Natural killer cell (primary cell): ENCODE data around the gene METTL16. TPM values are rescaled to one million over a fixed set of nuclear protein-coding genes. Genes with fewer than 3 reads are reported as not detected.
"Not testable (repeated sequence)": the region's sequence is repeated elsewhere in the genome, so short reads cannot be mapped to it uniquely, and the experiment has no call there.

Experiments
- ATAC-seq, 3 donors: fragments of 150-1000 bp in 2 of 3; fragments of 200-7000 bp in 1 of 3; cut with Tn5 transposase; 1 replicate in 1 of 3; 2 replicates in 2 of 3; pipeline ENCODE4 v1.10.0; 2021; ENCODE audit warnings: mild to moderate bottlenecking in 2 of 3, moderate library complexity in 2 of 3
- DNase-seq, 2 donors: peaks; one replicate each; pipeline versions ENCODE4 v3.0.0 to v3.0.0-alpha.2; 2013 to 2021; ENCODE audit warnings: mixed read lengths in 1 of 2
- H3K27ac ChIP-seq: one replicate; pipeline ENCODE4 v1.5.1; 2013; ENCODE audit warnings: mild to moderate bottlenecking, low read length
- H3K27me3 ChIP-seq: one replicate; pipeline ENCODE4 v1.6.1; 2013; ENCODE audit warnings: low read length; ENCODE audit not compliant: control insufficient read depth, insufficient read depth
- H3K36me3 ChIP-seq: one replicate; pipeline ENCODE4 v1.6.1; 2013; ENCODE audit warnings: low read length; ENCODE audit not compliant: control insufficient read depth, insufficient read depth
- H3K4me1 ChIP-seq: one replicate; pipeline ENCODE4 v1.6.1; 2013; ENCODE audit warnings: low read length; ENCODE audit not compliant: control insufficient read depth, insufficient read depth
- H3K4me3 ChIP-seq: one replicate; pipeline ENCODE4 v1.5.1; 2013; ENCODE audit warnings: low read length
- H3K9me3 ChIP-seq: one replicate; pipeline ENCODE4 v1.6.1; 2013; ENCODE audit warnings: low read length; ENCODE audit not compliant: control insufficient read depth, insufficient read depth
- H3K27ac Mint-ChIP-seq, 2 donors: one replicate each; pipeline ENCODE4 v1.8.0; 2022; ENCODE audit warnings: mild to moderate bottlenecking in 2 of 2, mixed read lengths in 2 of 2, moderate library complexity in 1 of 2
- H3K27me3 Mint-ChIP-seq, 2 donors: one replicate each; pipeline ENCODE4 v1.8.0; 2022; ENCODE audit warnings: low read depth in 2 of 2, mixed read lengths in 2 of 2
- H3K36me3 Mint-ChIP-seq: one replicate; pipeline ENCODE4 v1.8.0; 2022; ENCODE audit warnings: mixed read lengths
- H3K4me1 Mint-ChIP-seq, 2 donors: one replicate each; pipeline ENCODE4 v1.8.0; 2022; ENCODE audit warnings: mixed read lengths in 2 of 2
- H3K4me3 Mint-ChIP-seq: one replicate; pipeline ENCODE4 v1.8.0; 2022; ENCODE audit warnings: mild to moderate bottlenecking, moderate library complexity, mixed read lengths
- H3K9me3 Mint-ChIP-seq, 2 donors: one replicate each; pipeline ENCODE4 v1.8.0; 2022; ENCODE audit warnings: mixed read lengths in 2 of 2
- WGBS: methylation state at CpG from one replicate; pipeline ENCODE4 v1.1.7; 2013; ENCODE audit warnings: missing lambda C conversion rate; ENCODE audit not compliant: insufficient coverage; 5-methylcytosine and 5-hydroxymethylcytosine counted together
- intact Hi-C: fragments of 100-400 bp; cut with micrococcal nuclease; formaldehyde crosslinking; loops from one replicate; pipeline ENCODE4 v1.14.2; 2022
- total RNA-seq, 4 donors: library from RNA; stranded (reverse); fragments of 120-200 nt in 1 of 4; gene quantifications; one replicate each; pipeline versions ENCODE4 v1.2.3 to v1.2.4, GENCODE V29; 2013 to 2022
- TF ChIP-seq, protein P1 (sequence below): fragments of 200-600 bp; IDR thresholded peaks from one replicate; pipeline ENCODE4 v1.8.0; 2022; ENCODE audit warnings: antibody characterized with exemption

The METTL16 gene
- total RNA-seq, 3 donors from 2014 or later (not counting 1 experiment from before 2014, with no cell fraction given): 27.9 to 36.9 (median 32.0) TPM

DNA sequence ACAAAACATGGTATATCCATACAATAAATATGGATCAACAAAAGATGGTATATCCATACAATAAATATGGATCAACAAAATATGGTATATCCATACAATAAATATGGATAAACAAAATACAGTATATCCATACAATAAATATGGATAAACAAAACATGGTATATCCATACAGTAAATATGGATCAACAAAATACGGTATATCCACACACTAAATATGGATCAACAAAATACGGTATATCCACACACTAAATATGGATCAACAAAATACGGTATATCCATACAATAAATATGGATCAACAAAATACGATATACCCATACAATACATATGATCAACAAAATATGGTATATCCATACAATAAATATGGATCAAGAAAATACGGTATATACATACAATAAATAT lies 8.1 kb downstream of the METTL16 start:
- Mint-ChIP-seq H3K4me1 (peaks cover 21 to 28% of the 10 kb centered on the region in 2 donors), H3K27me3 (no peaks in the 10 kb centered on the region), H3K27ac (no peak overlapping the region), H3K4me3 (no peak overlapping the region), H3K9me3 (no peaks in the 10 kb centered on the region), H3K36me3 (no peaks in the 10 kb centered on the region)
- intact Hi-C loops: no loop called here
- TF ChIP-seq, protein P1, sequence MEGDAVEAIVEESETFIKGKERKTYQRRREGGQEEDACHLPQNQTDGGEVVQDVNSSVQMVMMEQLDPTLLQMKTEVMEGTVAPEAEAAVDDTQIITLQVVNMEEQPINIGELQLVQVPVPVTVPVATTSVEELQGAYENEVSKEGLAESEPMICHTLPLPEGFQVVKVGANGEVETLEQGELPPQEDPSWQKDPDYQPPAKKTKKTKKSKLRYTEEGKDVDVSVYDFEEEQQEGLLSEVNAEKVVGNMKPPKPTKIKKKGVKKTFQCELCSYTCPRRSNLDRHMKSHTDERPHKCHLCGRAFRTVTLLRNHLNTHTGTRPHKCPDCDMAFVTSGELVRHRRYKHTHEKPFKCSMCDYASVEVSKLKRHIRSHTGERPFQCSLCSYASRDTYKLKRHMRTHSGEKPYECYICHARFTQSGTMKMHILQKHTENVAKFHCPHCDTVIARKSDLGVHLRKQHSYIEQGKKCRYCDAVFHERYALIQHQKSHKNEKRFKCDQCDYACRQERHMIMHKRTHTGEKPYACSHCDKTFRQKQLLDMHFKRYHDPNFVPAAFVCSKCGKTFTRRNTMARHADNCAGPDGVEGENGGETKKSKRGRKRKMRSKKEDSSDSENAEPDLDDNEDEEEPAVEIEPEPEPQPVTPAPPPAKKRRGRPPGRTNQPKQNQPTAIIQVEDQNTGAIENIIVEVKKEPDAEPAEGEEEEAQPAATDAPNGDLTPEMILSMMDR: no peak
- Histone ChIP-seq H3K27ac (no peak overlapping the region), H3K4me3 (no peak overlapping the region), H3K27me3 (no peaks in the 10 kb centered on the region), H3K36me3 (peaks cover 24% of the 10 kb centered on the region), H3K4me1 (no peaks in the 10 kb centered on the region), H3K9me3 (no peaks in the 10 kb centered on the region)
- whole genome bisulfite sequencing: 100% methylated on average over 3 of the region's 5 CpGs
- ATAC-seq (no peak), DNase-seq (no peak)

DNA sequence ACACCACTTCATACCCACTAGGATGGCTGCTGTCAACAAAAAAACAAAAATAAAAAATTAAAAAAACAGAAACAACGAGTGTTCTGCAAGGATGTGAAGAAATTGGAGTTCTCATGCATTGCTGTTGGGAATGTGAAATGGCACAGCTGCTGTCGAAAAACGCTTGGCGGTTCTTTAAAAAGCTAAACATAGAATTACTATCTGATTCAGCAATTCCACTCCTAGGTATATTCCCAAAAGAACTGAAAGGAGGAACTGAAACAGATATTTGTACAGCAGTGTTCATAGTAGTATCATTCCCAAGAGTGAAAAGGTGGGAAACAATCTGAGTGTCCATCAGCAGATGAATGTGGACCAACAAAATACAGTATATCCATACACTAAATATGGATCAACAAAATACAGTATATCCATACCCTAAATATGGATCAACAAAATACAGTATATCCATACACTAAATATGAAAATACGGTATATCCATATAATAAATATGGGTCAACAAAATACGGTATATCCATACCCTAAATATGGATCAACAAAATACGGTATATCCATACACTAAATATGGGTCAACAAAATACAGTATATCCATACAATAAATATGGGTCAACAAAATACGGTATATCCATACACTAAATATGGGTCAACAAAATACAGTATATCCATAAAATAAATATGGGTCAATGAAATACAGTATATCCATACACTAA lies 8.7 kb downstream of the METTL16 start:
- 80% methylated on average over 1 of the region's 8 CpGs for WGBS
- Mint-ChIP-seq H3K27ac (no peak overlapping the region), H3K36me3 (no peaks in the 10 kb centered on the region), H3K4me1 (peaks cover 16 to 22% of the 10 kb centered on the region in 2 donors), H3K4me3 (no peak overlapping the region), H3K27me3 (no peaks in the 10 kb centered on the region), H3K9me3 (no peaks in the 10 kb centered on the region)
- ATAC-seq: no peak
- Histone ChIP-seq H3K36me3 (peaks cover 24% of the 10 kb centered on the region), H3K27ac (no peak overlapping the region), H3K4me3 (no peak overlapping the region), H3K9me3 (no peaks in the 10 kb centered on the region), H3K4me1 (no peaks in the 10 kb centered on the region), H3K27me3 (no peaks in the 10 kb centered on the region)
- TF ChIP-seq, protein P1: no peak
- DNase-seq: no peak
- intact Hi-C loops: no loop called here

DNA sequence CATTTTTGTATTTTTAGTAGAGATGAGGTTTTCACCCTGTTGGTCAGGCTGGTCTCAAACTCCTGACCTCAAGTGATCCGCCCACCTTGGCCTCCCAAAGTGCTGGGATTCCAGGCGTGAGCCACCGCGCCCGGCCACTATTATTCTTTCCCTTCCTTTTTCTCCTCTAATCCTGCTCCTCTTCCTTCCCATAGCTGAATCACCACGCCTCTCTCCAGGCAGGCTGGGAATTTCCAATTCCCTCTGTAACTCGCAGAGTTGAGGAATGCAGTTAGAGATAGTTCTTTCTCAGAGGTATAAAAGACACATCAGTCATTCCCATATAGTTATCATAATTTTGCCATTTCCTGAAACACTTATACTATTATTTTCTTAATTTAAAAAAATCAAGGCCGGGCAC lies 11.2 kb downstream of the METTL16 start:
- ATAC-seq: no peak
- Histone ChIP-seq H3K4me1 (no peaks in the 10 kb centered on the region), H3K27me3 (no peaks in the 10 kb centered on the region), H3K4me3 (no peak overlapping the region), H3K36me3 (peaks cover 28% of the 10 kb centered on the region), H3K27ac (no peak overlapping the region), H3K9me3 (no peaks in the 10 kb centered on the region)
- no peaks in the 10 kb centered on the region for H3K36me3 Mint-ChIP-seq
- H3K9me3 Mint-ChIP-seq: no peaks in the 10 kb centered on the region
- no peaks in the 10 kb centered on the region for H3K27me3 Mint-ChIP-seq
- H3K27ac Mint-ChIP-seq: no peak overlapping the region
- no peak overlapping the region for H3K4me3 Mint-ChIP-seq
- intact Hi-C loops: no loop called here
- DNase-seq: no peak
- TF ChIP-seq, protein P1: no peak
- 96% methylated on average over 7 of the region's 8 CpGs for WGBS
- peaks cover 9 to 16% of the 10 kb centered on the region in 2 donors for H3K4me1 Mint-ChIP-seq

DNA sequence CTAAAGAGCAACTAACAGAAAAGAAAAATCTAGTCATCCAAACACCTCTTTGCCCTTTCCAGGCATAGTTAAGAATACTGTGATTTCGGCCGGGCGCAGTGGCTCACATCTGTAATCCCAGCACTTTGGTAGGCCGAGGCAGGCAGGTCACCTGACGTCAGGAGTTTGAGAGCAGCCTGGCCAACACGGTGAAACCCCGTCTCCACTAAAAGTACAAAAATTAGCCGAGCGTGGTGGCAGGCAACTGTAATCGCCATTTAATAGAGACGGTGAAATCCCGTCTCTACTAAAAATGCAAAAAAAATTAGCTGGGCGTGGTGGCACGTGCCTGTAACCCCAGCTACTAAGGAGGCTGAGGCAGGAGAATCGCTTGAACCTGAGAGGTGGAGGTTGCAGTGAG lies 22.4 kb downstream of the METTL16 start:
- H3K27ac Mint-ChIP-seq, H3K9me3 Mint-ChIP-seq, H3K27ac ChIP-seq, H3K27me3 ChIP-seq, H3K36me3 Mint-ChIP-seq, DNase-seq, intact Hi-C loops, H3K27me3 Mint-ChIP-seq, H3K4me3 Mint-ChIP-seq, H3K36me3 ChIP-seq, H3K9me3 ChIP-seq, H3K4me3 ChIP-seq, H3K4me1 ChIP-seq, ATAC-seq: not testable (repeated sequence)
- H3K4me1 Mint-ChIP-seq: peaks cover 13 to 18% of the 10 kb centered on the region in 2 donors
- 82% methylated on average over 15 of the region's 15 CpGs for WGBS
